Right lobe of liver (tissue), 4 donors: ENCODE measurements around the gene IQSEC1.

Source experiments
- POLR2A ChIP-seq: fragments of 450-650 bp; IDR thresholded peaks from one replicate; pipeline ENCODE4 v1.6.1; 2017; ENCODE audit warnings: antibody characterized with exemption, mild to moderate bottlenecking
- TF ChIP-seq, protein P1 (sequence below), 4 donors: fragments of 200-600 bp in 3 of 4; fragments of 450-650 bp in 1 of 4; IDR thresholded peaks; one replicate each; pipeline versions ENCODE4 v1.5.1 to v1.8.0; 2016 to 2022; ENCODE audit warnings: antibody characterized with exemption in 4 of 4, mild to moderate bottlenecking in 2 of 4
- donor health status: DM: no; HTN: no; CAD: no.
- donor health status: DM: no; HTN: no; CAD: no.
- donor health status: DM: no; HTN: yes; CAD: no.

DNA sequence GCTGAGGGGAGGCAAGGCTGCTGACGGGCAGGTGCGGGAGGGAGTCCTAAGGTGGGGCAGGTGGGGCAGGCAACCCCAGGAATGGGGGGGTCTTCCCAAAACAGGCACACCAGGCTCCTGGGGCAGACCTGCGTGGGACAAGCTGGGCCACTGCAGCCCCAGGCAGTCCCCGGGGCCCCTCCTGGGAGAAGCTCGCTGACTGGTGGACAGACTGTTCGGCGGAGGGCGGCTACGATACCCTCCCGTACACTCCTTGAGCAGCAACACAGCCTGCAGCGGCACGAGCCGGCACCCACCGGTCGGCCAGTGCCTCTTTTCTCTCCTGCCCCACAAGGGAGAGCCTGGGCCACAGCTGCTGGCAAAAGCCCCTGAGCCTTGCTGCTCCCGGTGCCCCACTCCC, 165.9 kb downstream of the IQSEC1 start:
- TF ChIP-seq, protein P1, sequence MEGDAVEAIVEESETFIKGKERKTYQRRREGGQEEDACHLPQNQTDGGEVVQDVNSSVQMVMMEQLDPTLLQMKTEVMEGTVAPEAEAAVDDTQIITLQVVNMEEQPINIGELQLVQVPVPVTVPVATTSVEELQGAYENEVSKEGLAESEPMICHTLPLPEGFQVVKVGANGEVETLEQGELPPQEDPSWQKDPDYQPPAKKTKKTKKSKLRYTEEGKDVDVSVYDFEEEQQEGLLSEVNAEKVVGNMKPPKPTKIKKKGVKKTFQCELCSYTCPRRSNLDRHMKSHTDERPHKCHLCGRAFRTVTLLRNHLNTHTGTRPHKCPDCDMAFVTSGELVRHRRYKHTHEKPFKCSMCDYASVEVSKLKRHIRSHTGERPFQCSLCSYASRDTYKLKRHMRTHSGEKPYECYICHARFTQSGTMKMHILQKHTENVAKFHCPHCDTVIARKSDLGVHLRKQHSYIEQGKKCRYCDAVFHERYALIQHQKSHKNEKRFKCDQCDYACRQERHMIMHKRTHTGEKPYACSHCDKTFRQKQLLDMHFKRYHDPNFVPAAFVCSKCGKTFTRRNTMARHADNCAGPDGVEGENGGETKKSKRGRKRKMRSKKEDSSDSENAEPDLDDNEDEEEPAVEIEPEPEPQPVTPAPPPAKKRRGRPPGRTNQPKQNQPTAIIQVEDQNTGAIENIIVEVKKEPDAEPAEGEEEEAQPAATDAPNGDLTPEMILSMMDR (IDR thresholded peaks at IDR 0.05): no peak
- no peak for TF ChIP-seq POLR2A
